Mesendoderm (in vitro differentiated cells): ENCODE results near the gene LIX1L.
"Not testable (repeated sequence)": the region's sequence is repeated elsewhere in the genome, so short reads cannot be mapped to it uniquely, and the experiment has no call there.

Experiments
- DNase-seq: peaks from one replicate; pipeline ENCODE4 v3.0.0; 2013
- H2AK5ac ChIP-seq: 2 replicates; pipeline ENCODE4 v1.6.1; 2013; ENCODE audit warnings: low read length, inconsistent platforms
- H2BK120ac ChIP-seq: 2 replicates; pipeline ENCODE4 v1.6.1; 2013; ENCODE audit warnings: low read depth, mild to moderate bottlenecking, low read length, moderate library complexity, mixed read lengths
- H2BK15ac ChIP-seq: replicated peaks from 2 replicates; pipeline ENCODE4 v1.6.1; 2013; ENCODE audit warnings: low read depth, mild to moderate bottlenecking, moderate library complexity
- H2BK5ac ChIP-seq: 2 replicates; pipeline ENCODE4 v1.6.1; 2013; ENCODE audit warnings: low read length, inconsistent platforms
- H3K18ac ChIP-seq: 2 replicates; pipeline ENCODE4 v1.6.1; 2013; ENCODE audit warnings: mild to moderate bottlenecking, low read length, mixed read lengths
- H3K23ac ChIP-seq: one replicate; pipeline ENCODE4 v1.6.1; 2013; ENCODE audit warnings: low read length
- H3K27ac ChIP-seq: 2 replicates; pipeline ENCODE4 v1.5.1; 2013; ENCODE audit warnings: low read depth, mild to moderate bottlenecking, inconsistent platforms, low read length, moderate library complexity
- H3K27me3 ChIP-seq: 2 replicates; pipeline ENCODE4 v1.6.1; 2013; ENCODE audit warnings: low read length, control low read depth, mild to moderate bottlenecking, inconsistent platforms; ENCODE audit not compliant: insufficient read depth, poor library complexity
- H3K36me3 ChIP-seq: 2 replicates; pipeline ENCODE4 v1.6.1; 2013; ENCODE audit warnings: low read length, inconsistent platforms; ENCODE audit not compliant: control insufficient read depth, insufficient read depth
- H3K4ac ChIP-seq: one replicate; pipeline ENCODE4 v1.6.1; 2013; ENCODE audit warnings: low read depth, mild to moderate bottlenecking, low read length, moderate library complexity
- H3K4me1 ChIP-seq: 2 replicates; pipeline ENCODE4 v1.6.1; 2013; ENCODE audit warnings: low read depth, low read length, inconsistent platforms; ENCODE audit not compliant: control insufficient read depth
- H3K4me2 ChIP-seq: 2 replicates; pipeline ENCODE4 v1.6.1; 2013; ENCODE audit warnings: low read length
- H3K4me3 ChIP-seq: 2 replicates; pipeline ENCODE4 v1.5.1; 2013; ENCODE audit warnings: mild to moderate bottlenecking, low read length
- H3K56ac ChIP-seq: one replicate; pipeline ENCODE4 v1.6.1; 2013; ENCODE audit warnings: low read length
- H3K79me1 ChIP-seq: 2 replicates; pipeline ENCODE4 v1.6.1; 2013; ENCODE audit warnings: low read length, inconsistent platforms
- H3K79me2 ChIP-seq: 2 replicates; pipeline ENCODE4 v1.6.1; 2013; ENCODE audit warnings: mild to moderate bottlenecking, low read length; ENCODE audit not compliant: control insufficient read depth, insufficient read depth
- H3K9ac ChIP-seq: 2 replicates; pipeline ENCODE4 v1.6.1; 2013; ENCODE audit warnings: low read length, inconsistent platforms
- H4K5ac ChIP-seq: one replicate; pipeline ENCODE4 v1.6.1; 2013; ENCODE audit warnings: low read length
- H4K8ac ChIP-seq: one replicate; pipeline ENCODE4 v1.6.1; 2013; ENCODE audit warnings: low read depth, mild to moderate bottlenecking, control low read depth, low read length, moderate library complexity
- WGBS: extraction: QIAGEN DNeasy Blood & Tissue Kit; methylation state at CpG from one replicate; pipeline ENCODE4 v1.1.7; 2013; ENCODE audit warnings: low lambda C conversion rate, missing lambda C conversion rate; ENCODE audit not compliant: insufficient coverage; ENCODE audit errors: extremely low coverage; 5-methylcytosine and 5-hydroxymethylcytosine counted together

LIX1L gene

GRCh38 chr1:145927916-145928643 lies 29.7 kb downstream of the LIX1L start:
- H2AK5ac ChIP-seq, result no peak overlapping the region
- H3K4me1 ChIP-seq, result peaks cover 2% of the 10 kb centered on the region
- H3K79me1 ChIP-seq, result peaks cover 9% of the 10 kb centered on the region
- H3K79me2 ChIP-seq, result peaks cover 12% of the 10 kb centered on the region
- no CpG with 5 or more reads among the region's 20 CpGs for WGBS
- peak overlapping the region; percentile 45 for H3K4me3 ChIP-seq
- H3K27ac ChIP-seq, result peak overlapping the region; percentile 70
- peak overlapping the region; percentile 10 for H3K4me2 ChIP-seq
- no peak overlapping the region for H3K23ac ChIP-seq
- H4K8ac ChIP-seq, result no peak overlapping the region
- H3K18ac ChIP-seq, result peak overlapping the region; percentile 92
- peak overlapping the region; percentile 99 for H3K4ac ChIP-seq
- peak overlapping the region; percentile 80 for H3K9ac ChIP-seq
- DNase-seq, result no peak
- H3K56ac ChIP-seq, result peak overlapping the region; percentile 86
- H3K36me3 ChIP-seq, result no peaks in the 10 kb centered on the region
- H3K27me3 ChIP-seq, result no peaks in the 10 kb centered on the region
- H4K5ac ChIP-seq, result peak overlapping the region; percentile 8
- peak overlapping the region; percentile 29 for H2BK120ac ChIP-seq
- no peak overlapping the region for H2BK5ac ChIP-seq
- peak overlapping the region; percentile 37 for H2BK15ac ChIP-seq

GRCh38 chr1:145927063-145927886 lies 30.5 kb downstream of the LIX1L start, which contains the start of gene RBM8A:
Gene RBM8A (minus strand): TSS chr1:145927484. CDS start chr1:145927426, 58 bp downstream.
- peak within 1 kb of the TSS; percentile 8 for H4K5ac ChIP-seq
- peaks cover 9% of the 10 kb centered on the region for H3K79me1 ChIP-seq
- H3K27me3 ChIP-seq, result no peaks in the 10 kb centered on the region
- WGBS, result no CpG with 5 or more reads among the region's 41 CpGs
- peak; percentile 100 for DNase-seq
- H2BK120ac ChIP-seq, result peak within 1 kb of the TSS; percentile 29
- H3K27ac ChIP-seq, result peak within 1 kb of the TSS; percentile 74
- peak within 1 kb of the TSS; percentile 94 for H3K56ac ChIP-seq
- H3K23ac ChIP-seq, result peak within 1 kb of the TSS; percentile 68
- no peak within 1 kb of the TSS for H4K8ac ChIP-seq
- H3K79me2 ChIP-seq, result peaks cover 12% of the 10 kb centered on the region
- peaks cover 2% of the 10 kb centered on the region for H3K4me1 ChIP-seq
- peak within 1 kb of the TSS; percentile 62 for H2BK5ac ChIP-seq
- H2AK5ac ChIP-seq, result peak within 1 kb of the TSS; percentile 22
- H3K18ac ChIP-seq, result peak within 1 kb of the TSS; percentile 92
- peak within 1 kb of the TSS; percentile 38 for H3K4me2 ChIP-seq
- peak within 1 kb of the TSS; percentile 37 for H2BK15ac ChIP-seq
- peak within 1 kb of the TSS; percentile 96 for H3K9ac ChIP-seq
- peak within 1 kb of the TSS; percentile 97 for H3K4me3 ChIP-seq
- no peaks in the 10 kb centered on the region for H3K36me3 ChIP-seq
- peak within 1 kb of the TSS; percentile 99 for H3K4ac ChIP-seq

DNA sequence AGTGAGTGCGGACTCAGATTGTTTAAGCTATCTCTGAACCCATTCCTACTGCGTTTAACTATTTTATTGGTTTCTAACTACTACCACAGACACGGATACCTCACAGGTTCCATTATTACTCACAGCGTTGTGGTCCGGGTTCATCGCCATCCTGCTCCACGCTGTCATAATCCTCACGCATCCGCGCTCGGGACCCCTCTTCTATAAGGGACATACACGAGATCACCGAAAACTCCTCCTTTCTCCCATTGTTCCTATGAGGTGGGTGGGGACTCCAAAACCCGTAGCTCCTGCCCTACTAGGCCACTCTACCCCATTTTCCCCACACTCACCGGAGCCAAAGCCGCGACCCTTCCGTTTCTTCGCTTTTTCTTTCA lies 31.1 kb downstream of the LIX1L start:
- H4K8ac ChIP-seq, result no peak overlapping the region
- H3K4me2 ChIP-seq, result peak overlapping the region; percentile 38
- H3K27me3 ChIP-seq, result no peaks in the 10 kb centered on the region
- no peak overlapping the region for H2BK120ac ChIP-seq
- peak overlapping the region; percentile 68 for H3K23ac ChIP-seq
- H3K4me1 ChIP-seq, result peaks cover 2% of the 10 kb centered on the region
- peak overlapping the region; percentile 96 for H3K9ac ChIP-seq
- DNase-seq, result no peak
- peak overlapping the region; percentile 74 for H3K27ac ChIP-seq
- H3K56ac ChIP-seq, result peak overlapping the region; percentile 94
- H3K18ac ChIP-seq, result peak overlapping the region; percentile 78
- H3K79me1 ChIP-seq, result peaks cover 9% of the 10 kb centered on the region
- peak overlapping the region; percentile 97 for H3K4me3 ChIP-seq
- peaks cover 12% of the 10 kb centered on the region for H3K79me2 ChIP-seq
- peak overlapping the region; percentile 62 for H2BK5ac ChIP-seq
- no peak overlapping the region for H4K5ac ChIP-seq
- peak overlapping the region; percentile 22 for H2AK5ac ChIP-seq
- peak overlapping the region; percentile 78 for H3K4ac ChIP-seq
- no CpG with 5 or more reads among the region's 19 CpGs for WGBS
- no peak overlapping the region for H2BK15ac ChIP-seq
- H3K36me3 ChIP-seq, result no peaks in the 10 kb centered on the region

DNA sequence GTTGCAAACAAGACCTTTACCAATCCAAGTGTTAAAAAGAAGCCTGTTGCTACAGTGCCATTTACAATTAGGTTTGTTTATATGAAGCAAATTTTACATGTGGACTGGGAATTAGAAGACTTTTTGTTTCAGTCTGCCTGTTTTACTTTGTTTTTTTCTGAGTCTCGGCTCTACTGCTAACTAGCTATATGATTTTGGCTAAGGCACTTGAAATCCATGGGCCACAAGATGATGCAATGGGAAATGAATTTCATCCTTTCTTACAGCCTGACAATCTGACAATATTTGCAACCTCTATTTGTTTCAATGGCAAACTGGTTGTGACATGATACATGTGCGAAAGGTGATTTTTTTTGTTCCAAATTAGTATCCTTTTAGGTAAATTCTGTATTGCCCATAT lies 35.6 kb downstream of the LIX1L start:
- Histone ChIP-seq H3K23ac (no peak overlapping the region), H3K18ac (no peak overlapping the region), H3K79me2 (peaks cover 12% of the 10 kb centered on the region), H4K5ac (no peak overlapping the region), H3K4me3 (no peak overlapping the region), H3K79me1 (peaks cover 9% of the 10 kb centered on the region), H3K4me1 (peaks cover 2% of the 10 kb centered on the region), H3K4me2 (no peak overlapping the region), H2BK120ac (no peak overlapping the region), H3K36me3 (no peaks in the 10 kb centered on the region), H3K27ac (no peak overlapping the region), H2BK5ac (no peak overlapping the region), H3K4ac (no peak overlapping the region), H3K27me3 (no peaks in the 10 kb centered on the region), H2AK5ac (no peak overlapping the region), H3K56ac (no peak overlapping the region), H2BK15ac (no peak overlapping the region), H3K9ac (no peak overlapping the region), H4K8ac (no peak overlapping the region)
- no peak for DNase-seq
- no CpG with 5 or more reads among the region's 2 CpGs for WGBS

DNA sequence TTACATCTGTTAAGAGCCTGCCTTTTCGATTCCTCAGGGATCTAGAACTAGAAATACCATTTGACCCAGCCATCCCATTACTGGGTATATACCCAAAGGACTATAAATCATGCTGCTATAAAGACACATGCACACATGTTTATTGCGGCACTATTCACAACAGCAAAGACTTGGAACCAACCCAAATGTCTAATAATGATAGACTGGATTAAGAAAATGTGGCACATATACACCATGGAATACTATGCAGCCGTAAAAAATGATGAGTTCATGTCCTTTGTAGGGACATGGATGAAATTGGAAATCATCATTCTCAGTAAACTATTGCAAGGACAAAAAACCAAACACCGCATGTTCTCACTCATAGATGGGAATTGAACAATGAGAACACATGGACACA lies 37.5 kb downstream of the LIX1L start:
- H3K9ac ChIP-seq, result not testable (repeated sequence)

More for the DNA sequence above, 37.5 kb downstream of the LIX1L start:
- H3K23ac ChIP-seq, DNase-seq, H3K27ac ChIP-seq, H2BK5ac ChIP-seq, H3K27me3 ChIP-seq, H3K4me2 ChIP-seq, H3K36me3 ChIP-seq, H3K4ac ChIP-seq, H3K4me1 ChIP-seq, H2AK5ac ChIP-seq, H3K79me1 ChIP-seq, H3K4me3 ChIP-seq, H4K8ac ChIP-seq, H4K5ac ChIP-seq, H2BK120ac ChIP-seq, H2BK15ac ChIP-seq, H3K18ac ChIP-seq, H3K56ac ChIP-seq, H3K79me2 ChIP-seq: not testable (repeated sequence)
- no CpG with 5 or more reads among the region's 4 CpGs for WGBS
